ENCODE results near the gene MAN1A1.

MAN1A1 gene

DNA sequence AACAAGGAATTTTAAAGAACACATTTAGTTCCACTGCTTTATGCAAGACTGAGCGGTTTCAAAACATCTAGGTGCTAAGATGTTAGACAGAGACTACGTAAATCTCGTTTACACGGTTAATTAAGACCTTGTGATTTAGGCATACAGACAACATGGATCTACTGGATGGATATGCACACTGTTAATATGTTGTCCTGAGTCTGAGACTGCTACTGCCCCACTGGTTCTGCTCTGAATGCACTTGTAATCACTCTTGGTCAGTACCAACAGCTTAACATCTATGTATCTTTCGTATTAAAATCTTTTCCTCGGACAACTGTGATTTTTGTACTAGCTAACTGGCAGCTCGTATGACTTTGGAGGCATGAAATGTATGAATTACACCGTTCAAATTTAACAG is 3.1 kb downstream of the MAN1A1 start:
- no peak for DNase-seq (ENCODE audit: low read depth)

DNA sequence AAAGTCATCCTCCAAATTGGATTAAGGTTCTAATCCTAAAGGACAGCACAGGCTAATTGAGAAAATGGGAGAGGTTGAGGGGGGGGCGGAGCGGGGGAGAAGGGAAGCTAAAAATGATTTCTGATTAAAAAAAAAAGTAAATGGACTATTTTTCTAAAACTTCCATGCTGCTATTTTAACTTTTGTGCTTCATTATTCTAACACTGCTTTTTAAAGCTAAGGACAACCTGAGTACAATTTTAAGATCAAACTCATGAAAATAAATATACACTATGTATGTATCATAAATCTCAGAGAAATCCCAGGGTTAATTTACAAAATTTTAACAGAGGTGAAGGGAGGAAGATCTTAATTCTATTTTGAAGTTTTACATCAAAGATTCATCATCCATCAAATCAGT is 4.4 kb downstream of the MAN1A1 start:
- DNase-seq (ENCODE audit: low read depth), result no peak

DNA sequence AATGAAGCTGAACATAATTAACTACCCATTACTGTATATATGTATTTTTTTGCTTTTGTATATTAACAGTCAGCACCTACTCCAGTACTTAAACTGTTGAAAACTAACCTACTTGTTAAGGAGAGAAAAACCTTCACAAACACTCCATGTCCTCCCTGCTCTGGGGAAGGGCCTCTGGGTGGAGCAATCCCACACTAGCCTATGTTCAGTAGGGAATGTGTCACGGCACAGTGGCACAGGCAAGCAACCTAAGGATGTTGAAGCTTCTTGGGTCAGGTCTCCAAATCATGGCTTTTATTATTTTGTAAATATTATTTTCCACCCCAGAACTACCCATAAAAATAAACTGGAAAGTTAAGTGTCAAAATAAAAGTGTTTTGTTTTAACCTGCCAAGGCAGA is 5.3 kb downstream of the MAN1A1 start:
- no peak for DNase-seq (ENCODE audit: low read depth)

DNA sequence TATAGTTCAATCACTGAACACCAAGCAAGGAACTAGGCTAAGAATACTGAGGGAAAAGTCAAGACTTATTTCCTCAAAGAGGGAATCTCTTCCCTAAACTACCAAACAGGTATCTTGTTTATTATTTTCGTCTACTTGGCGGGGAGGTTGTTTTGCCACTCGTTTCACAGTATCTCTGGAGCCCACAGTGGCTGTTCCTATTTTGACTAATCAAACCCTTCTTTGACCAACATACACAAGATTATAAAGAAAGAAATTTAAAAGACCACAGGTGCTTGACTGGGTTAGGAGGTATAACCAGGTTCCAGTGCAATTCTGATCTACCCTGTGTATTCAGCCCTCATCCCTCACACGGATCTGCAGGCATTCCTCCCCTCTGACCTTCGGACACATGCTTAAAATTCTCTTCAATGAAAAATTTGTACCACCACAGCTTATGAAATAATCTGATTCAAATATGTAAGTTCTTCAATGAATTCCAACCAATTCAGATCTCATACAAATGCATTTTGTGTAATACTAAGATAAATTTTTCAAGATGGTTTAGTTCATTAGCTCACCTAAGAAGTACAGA is 5.9 kb downstream of the MAN1A1 start:
- no peak for DNase-seq (ENCODE audit: low read depth)

- no peak for DNase-seq (ENCODE audit: low read depth)
These were observed 6.4 kb downstream of the MAN1A1 start for GRCh38 chr6:119343167-119343566.

DNA sequence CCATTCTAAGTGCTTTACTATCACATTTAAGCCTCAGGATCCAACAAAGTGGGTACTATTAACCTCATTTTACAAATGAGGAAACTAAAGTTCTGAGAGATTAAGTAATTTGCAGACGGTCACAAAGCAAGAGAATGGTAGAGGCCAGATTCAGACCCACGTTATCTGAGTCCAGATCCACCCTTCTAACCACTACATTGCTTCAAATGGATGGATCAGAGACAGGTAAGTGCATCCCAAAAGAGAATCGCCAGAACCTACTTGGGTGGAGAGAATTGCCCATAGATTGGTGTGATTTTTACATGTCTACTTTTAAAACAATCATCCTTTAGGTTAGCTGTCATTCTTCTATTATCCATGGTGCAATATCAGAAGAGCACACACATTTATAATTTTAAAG is 7.1 kb downstream of the MAN1A1 start:
- DNase-seq (ENCODE audit: low read depth), result no peak

DNA sequence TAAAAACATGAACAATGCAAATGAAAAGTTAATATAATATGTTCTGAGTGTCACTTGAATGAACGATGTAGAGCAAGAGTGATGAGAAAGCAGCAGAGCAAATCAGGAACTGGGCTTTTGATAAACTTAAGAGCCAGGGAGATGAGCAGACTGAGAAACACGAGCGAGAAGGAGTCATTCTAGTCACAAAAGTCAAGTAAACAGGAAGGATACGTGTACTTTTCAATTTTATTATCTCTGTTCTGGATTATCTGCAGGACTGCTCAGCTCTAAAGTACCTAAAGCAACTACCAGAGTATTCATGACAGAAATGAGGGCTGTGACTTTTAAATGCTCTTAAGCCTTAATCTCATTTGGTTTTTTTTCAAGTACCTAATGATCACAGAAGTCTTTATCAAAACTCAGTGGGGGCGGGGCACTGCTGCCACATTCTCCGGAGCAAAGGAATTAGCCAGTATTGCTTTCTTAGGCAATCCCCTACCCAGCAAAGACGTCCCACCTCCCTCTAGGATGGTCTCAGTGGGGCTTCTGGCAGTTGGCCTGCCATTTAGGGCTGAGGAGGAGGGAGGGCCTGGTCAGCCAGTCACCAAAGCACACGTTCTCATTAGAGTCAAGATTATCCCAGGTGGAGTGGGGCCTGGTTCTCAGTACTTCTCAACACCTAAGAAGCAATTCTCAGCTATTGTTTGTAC is 8.6 kb downstream of the MAN1A1 start:
- no peak for DNase-seq (ENCODE audit: low read depth)

- no peak for DNase-seq (ENCODE audit: low read depth)
These were observed 9.6 kb downstream of the MAN1A1 start for GRCh38 chr6:119339941-119340456.

DNA sequence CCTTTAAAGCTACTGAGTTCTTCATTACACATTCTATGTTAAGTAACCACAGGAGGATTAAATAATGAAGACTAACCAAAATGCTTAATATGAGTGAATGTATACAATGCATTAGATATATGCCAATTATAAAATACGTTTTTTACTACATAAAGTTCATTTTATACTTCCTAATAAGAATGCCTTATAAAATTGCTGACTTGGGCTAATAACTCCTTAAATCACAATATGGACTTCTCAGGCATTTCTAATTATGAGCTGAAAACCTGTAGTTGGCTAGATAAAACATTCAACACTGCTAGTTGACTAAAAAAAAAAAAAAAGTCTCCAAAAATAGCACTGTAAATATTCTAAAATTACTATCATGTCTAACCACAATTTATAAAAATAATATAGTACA is 11.8 kb downstream of the MAN1A1 start:
- DNase-seq (ENCODE audit: low read depth), result no peak

DNA sequence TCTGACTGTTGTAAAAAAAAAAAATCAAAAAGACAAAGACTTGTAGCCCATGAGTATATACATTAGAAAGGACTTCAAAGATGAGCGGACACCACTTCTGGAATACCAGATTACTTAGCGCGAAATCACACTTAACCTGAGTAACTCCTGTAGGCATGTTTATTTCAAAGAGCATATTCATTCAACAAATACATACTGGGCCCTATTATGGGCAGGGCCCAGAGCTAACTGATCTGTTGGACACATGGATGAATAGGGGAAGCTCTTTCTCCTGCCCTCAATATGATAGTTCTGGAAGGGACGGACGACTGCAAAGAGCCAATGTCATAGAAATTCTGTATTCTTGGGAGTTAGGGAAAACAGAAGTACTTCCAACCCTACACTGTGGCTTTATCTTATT is 12.3 kb downstream of the MAN1A1 start:
- no peak for DNase-seq (ENCODE audit: low read depth)

DNA sequence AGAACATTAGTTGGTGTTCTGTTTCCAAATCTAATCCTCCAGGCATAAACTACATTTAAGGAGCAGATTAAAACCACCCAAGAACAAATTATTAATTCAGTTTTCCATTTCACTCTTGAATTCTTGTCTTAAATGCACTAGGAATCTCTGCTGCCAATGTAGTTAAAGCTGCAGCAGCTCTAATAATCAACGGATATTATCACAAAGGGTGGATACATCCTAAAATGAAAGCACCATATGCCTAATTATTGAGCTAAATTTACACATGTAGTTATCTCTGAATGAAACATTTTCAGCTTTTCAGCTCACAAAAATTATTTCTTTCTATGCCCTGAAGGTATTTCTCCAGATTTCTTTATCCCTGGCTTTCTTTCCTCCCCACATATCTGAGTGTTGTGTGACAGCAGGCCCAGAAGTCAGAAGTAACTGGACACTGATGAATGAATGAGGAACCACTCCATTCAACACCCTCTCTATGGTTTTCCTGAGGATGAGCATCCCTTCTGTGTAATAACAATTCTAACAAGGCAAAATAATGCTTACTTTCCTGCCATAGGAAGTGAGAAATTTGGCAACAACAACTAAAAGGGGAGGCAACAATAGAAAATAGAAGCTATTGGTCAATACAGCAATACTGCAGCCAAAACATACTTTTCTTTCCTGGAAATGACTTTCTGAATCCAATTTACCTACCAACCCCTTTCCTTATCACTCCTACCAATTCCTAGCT is 14.9 kb downstream of the MAN1A1 start:
- no peak for DNase-seq (ENCODE audit: low read depth)

DNA sequence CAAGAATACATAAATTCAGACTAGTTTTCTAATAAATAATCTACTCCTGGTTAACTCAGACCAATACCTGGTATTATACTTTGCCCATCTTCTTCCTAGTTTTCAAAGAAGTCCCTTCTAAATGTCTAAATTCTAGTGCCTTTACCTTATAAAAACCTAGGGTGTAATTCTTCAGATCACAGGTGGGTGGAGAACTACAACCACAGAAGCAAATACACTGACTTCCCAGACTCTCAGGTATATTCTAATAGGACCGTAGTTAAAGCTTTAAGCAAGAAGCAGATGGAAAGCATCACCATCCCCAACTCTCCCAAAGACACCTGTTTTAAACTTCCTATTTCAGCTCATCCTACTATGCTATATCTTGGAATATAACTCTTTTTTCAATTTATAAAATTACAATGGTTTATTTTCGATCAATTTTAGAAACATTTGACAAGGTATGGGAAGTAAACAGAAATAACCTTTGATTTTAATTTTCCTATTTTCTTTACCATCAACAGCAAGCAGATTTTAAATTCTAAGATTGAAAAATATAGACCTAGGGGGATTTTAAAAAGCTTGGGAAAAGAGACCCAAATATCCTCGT is 15.8 kb downstream of the MAN1A1 start:
- DNase-seq (ENCODE audit: low read depth), result no peak

DNA sequence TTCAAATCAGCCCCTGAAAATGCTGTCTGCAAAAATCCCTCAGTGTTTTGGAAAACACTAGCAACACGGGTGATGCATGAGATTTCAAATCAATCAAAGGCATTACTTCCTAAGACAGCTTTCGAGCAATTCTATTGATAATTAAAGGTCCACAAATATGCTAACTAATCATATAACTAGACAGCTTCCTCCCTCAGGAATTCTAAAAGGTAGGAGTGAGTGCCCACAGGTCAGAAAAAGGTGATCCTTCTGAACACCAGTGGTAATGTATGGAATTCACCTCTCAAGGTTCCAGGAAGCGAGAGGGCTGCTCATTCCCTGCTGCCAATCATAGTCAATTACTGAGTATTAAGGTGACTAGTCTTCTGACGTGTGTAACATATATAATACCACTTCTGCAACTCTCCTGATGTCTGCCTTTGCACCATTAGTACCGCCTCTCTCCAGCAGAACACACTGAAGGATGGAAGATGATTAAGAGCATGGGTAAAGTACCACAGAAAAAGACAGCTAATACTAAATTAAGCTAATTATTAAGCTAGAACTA is 16.4 kb downstream of the MAN1A1 start:
- DNase-seq (ENCODE audit: low read depth), result no peak

DNA sequence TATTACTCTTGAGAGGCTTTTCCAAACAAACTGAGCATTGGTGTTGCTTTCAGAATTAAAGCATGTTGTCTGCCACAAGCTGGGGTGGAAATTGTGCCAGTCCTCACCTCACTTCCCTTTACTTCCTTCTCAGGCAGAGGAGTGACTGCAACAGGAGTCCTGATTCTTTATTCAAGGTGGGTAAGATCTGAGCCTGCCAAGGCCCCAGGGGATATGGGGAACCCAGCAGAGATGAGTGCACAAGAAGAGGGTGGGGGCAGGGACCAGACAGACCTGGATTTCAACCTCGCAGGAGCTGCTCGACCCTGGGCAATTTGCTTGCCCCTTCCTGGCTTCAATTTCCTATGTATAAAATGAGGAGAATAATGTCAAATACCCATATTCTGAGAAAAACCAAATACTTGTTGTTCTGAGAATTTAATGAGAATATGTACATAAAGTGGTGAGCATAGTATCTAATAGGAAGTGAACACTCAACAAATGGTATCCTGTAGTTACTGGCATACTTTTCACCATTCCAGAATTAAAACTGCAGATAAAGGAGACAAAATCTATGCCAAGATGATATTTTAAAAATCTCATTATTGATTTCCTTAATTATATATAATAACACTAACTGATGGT is 17.8 kb downstream of the MAN1A1 start:
- DNase-seq (ENCODE audit: low read depth), result no peak

DNA sequence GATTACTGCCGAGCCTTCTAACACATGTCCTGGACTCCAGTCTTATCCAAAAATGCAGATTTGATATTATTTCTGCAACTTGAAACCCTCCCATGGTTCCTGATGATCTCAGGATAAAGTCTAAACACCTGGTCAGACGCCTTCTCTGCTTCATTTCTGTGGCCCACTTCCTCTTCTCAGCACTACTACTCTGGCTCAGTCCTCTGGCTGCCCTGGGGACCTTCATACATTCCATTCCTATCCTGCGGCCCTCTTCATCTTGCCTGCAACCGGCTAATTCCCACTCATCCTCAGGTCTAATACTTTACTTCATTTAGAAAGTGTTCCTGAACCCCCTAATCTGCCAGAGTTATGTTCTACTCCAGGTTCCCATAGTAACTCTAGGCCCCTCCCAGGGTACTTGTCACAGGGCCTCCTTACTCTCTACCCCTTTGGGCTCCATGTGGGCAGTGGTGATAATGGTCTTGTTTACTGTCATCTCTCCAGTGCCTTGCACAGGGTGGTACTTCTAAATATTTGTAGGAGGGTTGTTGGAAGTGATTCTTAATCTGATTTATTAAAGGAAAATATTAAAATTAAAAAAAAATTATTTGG is 18.9 kb downstream of the MAN1A1 start:
- DNase-seq (ENCODE audit: low read depth), result no peak

- DNase-seq (ENCODE audit: low read depth), result no peak
These were observed 19.8 kb downstream of the MAN1A1 start for GRCh38 chr6:119329794-119330180.

DNA sequence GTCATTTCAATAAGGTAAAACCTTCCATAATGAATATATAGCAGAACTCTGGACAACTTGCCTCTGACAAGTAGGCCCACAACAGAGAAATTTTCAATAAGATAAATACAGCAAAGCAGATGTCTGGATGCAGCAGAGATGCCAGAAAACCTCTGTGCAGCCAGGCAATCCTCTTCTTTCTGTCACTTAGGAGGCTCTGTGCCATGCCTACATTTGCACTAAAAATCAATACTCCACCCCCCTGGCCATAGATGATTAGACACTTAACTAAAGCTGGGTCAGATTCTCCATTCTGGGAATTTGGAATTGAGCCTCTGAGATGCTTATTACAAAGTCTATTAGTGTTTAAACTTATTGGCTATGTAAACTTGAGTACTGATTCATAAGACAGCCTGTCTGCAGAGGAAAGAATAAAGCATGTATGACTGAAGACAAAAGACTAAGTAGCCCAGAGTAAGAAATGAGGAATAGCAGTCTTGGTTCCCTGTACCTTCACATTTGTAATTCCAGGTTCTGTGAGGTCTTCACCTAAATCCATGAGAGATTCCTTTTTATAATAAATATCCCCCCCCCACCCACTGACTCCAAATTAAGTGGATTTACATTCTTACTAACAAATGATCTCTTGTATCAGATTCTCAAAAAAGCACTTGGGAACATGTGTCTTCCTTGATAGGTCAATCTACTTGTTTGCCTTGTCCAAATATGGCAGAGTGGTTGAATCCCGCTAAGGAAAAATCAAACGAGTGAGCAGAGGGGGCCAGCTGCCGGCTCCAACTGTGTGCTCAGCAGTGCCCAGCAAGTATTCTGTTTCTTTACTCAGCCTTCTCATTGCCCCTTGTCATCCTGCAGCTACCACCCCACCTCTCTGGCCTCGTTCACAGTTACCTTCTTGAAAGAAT is 20.4 kb downstream of the MAN1A1 start:
- no peak for DNase-seq (ENCODE audit: low read depth)

DNA sequence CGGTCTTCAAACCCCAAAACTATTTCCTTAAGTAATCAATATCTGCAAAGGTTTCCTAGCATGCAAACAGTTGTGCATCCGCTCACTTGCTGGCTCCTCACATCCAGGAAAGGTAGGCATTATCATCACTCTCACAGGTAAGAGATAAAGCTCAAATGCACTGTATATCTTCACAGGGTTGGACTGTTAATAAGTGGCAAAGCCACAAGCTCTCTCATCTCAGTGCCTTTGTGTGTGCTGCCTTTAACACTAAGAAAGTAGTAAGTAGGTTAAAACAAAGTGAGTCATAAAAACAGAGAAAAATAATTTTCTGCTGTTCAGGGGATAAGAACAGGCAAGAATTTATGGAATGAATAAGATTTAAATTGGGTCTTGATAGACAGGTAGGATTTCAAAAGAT is 21.3 kb downstream of the MAN1A1 start:
- no peak for DNase-seq (ENCODE audit: low read depth)

GRCh38 chr6:119327810-119328209 is 21.8 kb downstream of the MAN1A1 start:
- DNase-seq (ENCODE audit: low read depth), result no peak

DNA sequence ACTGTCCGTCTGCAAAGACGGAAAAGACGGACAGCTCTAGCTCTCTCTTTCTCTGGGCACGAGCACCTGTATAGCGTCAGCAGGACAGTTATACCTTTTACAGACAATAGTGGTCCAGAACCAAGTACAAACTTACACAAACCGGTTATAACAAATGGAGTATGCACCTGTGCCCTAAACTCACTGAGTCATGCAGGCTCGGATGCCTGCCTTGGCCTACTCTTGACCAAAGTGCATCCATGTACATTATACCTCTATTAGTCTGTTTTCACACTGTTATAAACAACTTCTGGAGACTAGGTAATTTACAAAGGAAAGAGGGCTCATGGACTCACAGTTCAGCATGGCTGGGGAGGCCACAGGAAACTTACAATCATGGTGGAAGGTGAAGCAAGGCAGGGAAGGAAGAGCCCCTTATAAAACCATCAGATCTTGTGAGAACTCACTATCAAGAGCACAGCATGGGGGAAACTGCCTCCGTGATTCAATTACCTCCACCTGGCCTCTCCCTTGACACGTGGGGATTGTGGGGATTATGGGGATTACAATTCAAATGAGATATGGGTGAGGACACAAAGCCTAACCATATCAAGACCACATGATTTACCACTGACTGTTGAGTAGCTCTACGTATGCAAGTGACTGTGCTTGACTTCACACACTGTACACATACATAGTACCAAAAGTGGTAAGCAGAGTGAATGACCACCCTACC is 23.1 kb downstream of the MAN1A1 start:
- no peak for DNase-seq (ENCODE audit: low read depth)

All from fibroblast of the conjunctiva (primary cell).